ENCODE results near the gene CACNB2.
A peak's percentile ranks its signal among the peaks of the same experiment; 100 is the strongest.
"Not testable (repeated sequence)": the region's sequence is repeated elsewhere in the genome, so short reads cannot be mapped to it uniquely, and the experiment has no call there.

CACNB2 gene

GRCh38 chr10:18202680-18203460 is 62.6 kb downstream of the CACNB2 start:
- no peak for DNase-seq

GRCh38 chr10:18203471-18203870 is 63.2 kb downstream of the CACNB2 start:
- DNase-seq = no peak

DNA sequence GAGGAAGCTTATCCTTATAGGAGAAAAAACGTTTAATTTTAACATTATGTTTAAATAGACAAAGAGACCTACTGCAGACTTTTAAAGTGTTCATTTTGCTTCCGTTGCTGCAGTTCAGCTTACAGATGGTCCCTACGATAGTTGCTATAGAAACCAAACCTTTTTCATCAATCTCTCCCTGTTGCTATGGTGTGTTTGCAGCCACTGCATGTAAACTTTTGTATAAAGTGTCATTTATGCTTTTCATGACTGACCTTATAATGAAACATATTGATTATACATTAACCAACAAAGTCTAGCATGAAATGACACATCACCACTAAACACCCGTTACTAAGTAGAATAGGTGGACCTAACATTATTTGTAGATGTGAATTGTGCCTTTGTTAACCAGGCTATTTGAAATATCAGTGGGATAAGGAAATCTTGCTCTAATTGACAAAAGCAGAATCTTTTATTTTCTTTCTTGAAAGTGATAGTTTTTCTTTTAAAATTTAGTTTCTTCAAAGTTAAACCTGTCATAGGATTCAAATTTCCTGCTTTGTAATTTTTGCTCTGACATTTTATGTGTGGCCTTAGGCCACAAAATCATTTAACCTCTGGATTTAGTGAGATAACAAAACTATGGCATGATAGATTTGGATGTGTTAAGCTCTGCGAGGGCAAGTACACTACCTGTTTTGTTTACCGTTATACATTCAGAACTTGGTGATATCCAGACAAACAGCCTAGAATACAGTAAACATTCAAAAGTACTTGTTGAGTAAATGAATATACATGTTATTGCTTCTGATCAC is 64.0 kb downstream of the CACNB2 start:
- no peak for DNase-seq

GRCh38 chr10:18205098-18205834 is 65.0 kb downstream of the CACNB2 start:
- DNase-seq = peak; percentile 70

- not testable (repeated sequence) for DNase-seq
Observed at GRCh38 chr10:18208186-18208585, 68.0 kb downstream of the CACNB2 start.

GRCh38 chr10:18209241-18209640 is 69.0 kb downstream of the CACNB2 start:
- DNase-seq = no peak

DNA sequence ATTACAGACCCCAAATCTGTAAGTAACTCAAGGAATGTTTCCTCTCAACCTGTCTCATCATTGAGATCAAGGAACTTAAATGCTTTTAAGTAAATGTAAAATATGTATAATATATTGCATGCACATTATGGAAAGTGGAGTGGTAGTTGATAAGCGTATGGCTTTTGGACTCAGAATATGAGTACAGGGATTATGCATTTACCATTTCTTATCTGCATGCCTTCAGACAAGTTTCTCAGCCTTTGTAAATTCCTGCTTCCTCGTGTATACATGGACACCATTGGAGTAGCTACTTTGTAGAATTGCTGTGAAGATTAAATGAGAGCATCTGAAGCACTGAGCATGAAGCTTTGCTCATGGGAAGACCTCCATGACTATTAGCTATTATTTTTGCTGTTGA is 70.5 kb downstream of the CACNB2 start:
- no peak for DNase-seq

- no peak for DNase-seq
Observed at GRCh38 chr10:18211862-18212261, 71.6 kb downstream of the CACNB2 start.

- DNase-seq = no peak
Observed at GRCh38 chr10:18213271-18213670, 73.0 kb downstream of the CACNB2 start.

- DNase-seq = peak; percentile 56
Observed at GRCh38 chr10:18214691-18215563, 74.7 kb downstream of the CACNB2 start.

GRCh38 chr10:18216482-18216881 is 76.3 kb downstream of the CACNB2 start:
- peak; percentile 48 for DNase-seq

DNA sequence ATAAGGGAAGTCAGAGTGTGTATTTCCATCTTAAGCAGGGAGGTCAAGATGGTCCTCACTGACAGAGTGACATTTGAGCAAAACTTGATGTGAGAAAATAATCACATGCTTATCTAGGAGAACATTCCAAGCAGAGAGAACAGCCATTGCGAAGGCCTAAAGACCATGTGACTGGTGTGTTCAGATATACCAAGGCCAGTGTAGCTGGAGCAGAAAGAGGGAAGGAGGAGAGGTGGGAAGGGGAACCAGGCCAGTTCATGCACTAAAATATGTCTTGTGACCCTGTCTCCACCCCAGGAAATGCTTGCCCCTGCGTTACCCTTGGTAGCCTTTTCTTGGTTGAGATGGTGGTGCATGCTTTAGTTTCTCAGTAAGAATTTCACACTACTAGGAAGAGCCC is 77.4 kb downstream of the CACNB2 start:
- DNase-seq = no peak

DNA sequence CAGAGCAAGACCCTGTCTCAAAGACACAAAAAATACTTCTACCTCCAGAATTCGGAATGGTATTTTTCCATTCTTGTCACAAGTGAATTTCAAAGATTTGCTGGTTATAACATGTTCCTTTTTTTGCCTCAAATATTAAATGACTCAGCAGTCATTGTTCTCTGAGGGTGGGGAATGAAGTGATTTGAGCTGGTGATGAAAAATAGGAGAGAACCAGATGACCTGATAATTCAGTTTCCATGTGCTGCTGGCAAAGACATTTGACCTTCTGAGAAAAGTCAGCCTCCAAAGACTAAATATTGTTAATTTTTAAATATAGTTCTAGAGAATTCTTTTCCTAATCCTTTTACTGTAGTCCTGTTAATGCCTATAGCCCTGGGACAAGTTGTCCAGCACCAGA is 78.9 kb downstream of the CACNB2 start:
- no peak for DNase-seq

GRCh38 chr10:18221123-18221522 is 80.9 kb downstream of the CACNB2 start:
- peak; percentile 62 for DNase-seq

- no peak for DNase-seq
Observed at GRCh38 chr10:18221882-18222281, 81.7 kb downstream of the CACNB2 start.

GRCh38 chr10:18222866-18223265 is 82.6 kb downstream of the CACNB2 start:
- DNase-seq = peak; percentile 49

DNA sequence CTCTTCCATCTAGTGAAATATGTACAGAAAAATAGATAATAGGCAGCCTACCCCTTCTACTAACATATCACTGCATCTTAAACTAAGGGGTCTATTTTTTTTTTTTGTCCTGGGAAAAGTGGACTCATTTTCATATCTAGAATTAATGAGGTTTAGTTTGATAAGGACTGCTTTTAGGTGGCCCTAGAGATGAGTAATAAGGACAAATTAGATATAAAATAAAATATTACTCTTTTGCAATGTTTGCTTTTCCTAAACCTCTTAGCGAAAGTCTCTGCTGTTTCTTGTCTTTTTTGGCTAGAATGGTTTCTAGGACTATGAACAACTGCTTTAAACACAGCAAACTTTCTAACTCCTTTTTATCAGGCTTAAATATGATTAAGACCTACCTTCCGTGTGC is 83.7 kb downstream of the CACNB2 start:
- DNase-seq = no peak

- no peak for DNase-seq
Observed at GRCh38 chr10:18224626-18225445, 84.6 kb downstream of the CACNB2 start.

- DNase-seq = no peak
Observed at GRCh38 chr10:18226336-18226735, 86.1 kb downstream of the CACNB2 start.

DNA sequence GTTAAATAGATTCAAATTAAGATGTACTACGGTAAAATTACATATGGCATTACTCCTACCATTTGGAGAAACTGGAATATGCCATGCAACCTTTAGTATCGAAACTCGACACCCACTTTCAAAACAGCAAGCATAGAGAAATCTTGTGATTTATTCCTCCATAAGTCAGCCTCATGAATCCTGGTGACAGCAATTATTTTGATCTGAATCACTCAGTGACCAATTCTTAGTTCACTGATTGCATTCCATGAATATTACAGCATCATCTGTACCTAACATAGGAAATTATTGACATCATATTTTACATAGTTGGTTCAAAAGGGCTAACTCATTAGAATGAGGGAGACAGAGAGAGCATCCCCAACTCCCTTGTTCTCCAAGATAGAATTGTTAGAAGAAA is 89.6 kb downstream of the CACNB2 start:
- DNase-seq = peak; percentile 86

DNA sequence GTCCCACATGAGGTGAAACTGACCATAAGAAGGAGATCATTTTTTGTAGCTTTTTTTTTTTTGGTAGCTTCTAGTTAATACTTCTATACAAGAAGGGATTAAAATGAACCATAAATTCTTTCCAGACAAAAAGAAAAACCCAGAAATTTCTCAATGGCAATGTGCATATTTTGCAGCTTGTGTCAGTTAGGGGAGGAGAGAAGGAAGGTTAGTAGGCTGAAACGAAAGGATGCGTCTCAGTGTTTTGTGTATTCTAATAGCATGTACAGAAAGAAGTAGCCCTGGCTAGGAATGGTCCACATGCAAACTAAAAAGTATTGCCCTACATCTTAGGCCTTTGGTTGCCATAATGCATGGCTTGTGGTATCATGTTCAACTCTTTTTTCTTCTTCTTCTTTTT is 90.6 kb downstream of the CACNB2 start:
- DNase-seq = peak; percentile 62

DNA sequence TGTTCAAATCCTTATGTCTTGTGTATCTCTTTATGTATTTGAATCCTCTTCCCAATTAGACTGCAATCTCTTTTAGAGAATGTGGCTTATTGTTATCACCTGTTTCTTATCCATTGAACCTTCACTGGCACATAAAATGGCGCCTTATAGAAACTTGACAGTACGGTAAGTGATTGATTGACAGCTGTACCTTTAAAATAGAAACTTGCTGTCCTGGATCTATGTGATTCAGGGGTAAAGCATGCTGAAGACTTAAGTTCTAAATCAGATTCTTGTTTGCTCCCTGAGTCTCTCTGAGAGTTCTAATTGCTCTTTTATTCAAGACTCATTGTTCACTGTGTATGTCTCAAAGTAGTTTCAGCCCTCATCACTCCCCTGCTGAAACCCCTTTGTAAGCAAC is 91.3 kb downstream of the CACNB2 start:
- DNase-seq = no peak
